ENCODE results near the gene SOX30.
A peak's percentile ranks its signal among the peaks of the same experiment; 100 is the strongest.

SOX30 gene

DNA sequence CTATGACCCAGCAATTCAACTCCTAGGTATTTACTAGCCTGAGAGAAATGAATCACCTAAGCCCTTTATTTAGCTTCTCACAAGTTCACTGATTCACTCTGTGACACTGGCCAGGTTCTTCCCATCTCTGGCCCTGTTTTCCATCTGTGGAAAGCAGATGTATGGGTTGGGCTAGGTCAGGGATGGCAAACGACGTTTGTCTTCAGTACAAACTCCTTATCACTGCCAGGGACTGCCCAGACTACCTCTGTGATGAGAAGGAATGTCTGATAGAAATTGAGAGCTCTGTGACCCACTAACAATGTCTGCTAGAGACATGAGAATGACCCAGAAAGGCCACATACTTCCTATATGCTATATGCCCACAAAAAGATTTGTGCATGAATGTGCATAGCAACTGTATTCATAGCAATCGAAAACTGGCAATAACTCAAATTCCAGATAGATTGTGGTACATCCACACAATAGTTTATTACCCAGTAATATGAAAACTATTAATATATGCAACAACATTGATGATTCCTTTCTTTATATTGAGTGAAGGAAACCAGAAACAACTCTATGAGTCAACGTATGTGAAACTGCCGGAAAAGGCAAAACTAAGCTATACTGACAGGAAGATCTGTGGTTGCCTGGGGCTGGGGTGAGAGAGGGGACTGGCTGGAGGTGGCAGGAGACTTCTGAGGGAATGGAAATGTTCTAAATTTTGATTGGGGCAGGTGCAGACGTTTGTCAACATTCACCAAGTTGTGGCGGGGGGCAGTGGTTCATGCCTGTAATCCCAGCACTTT is 44.7 kb downstream of the SOX30 start:
- peaks cover 0 to 3% (median 0%) of the 10 kb centered on the region in 3 experiments for H3K27me3 ChIP-seq (ENCODE audit: control insufficient read depth in 3 of 3, insufficient read depth in 3 of 3, low read depth in 1 of 3, low read length in 3 of 3)
- no CpG with 5 or more reads among the region's 7 CpGs for WGBS, 2 donors (ENCODE audit: extremely low coverage in 2 of 2, insufficient read length in 2 of 2, insufficient replicate concordance in 1 of 2)
- H3K23ac ChIP-seq (ENCODE audit: low read depth, low read length, poor library complexity) = no peak overlapping the region
- no peaks in the 10 kb centered on the region for H3K79me1 ChIP-seq (ENCODE audit: low read depth, low read length)
- no peak overlapping the region for H2BK12ac ChIP-seq (ENCODE audit: low read length)
- H2BK120ac ChIP-seq (ENCODE audit: low read depth, low read length) = no peak overlapping the region
- H4K91ac ChIP-seq (ENCODE audit: low read depth, low read length, poor library complexity) = no peak overlapping the region
- H3K4me1 ChIP-seq (ENCODE audit: control insufficient read depth in 2 of 2, insufficient read depth in 1 of 2, low read depth in 1 of 2, low read length in 2 of 2) = peaks cover 5 to 6% of the 10 kb centered on the region in 2 donors
- H3K9me3 ChIP-seq (replicated peaks in 1 of 2; ENCODE audit: control insufficient read depth in 2 of 2, insufficient read depth in 1 of 2, low read depth in 1 of 2, low read length in 2 of 2) = peaks cover 0 to 3% of the 10 kb centered on the region in 2 donors
- no peaks in the 10 kb centered on the region for H3K36me3 ChIP-seq (replicated peaks in 1 of 2; ENCODE audit: control insufficient read depth in 2 of 2, insufficient read depth in 2 of 2, low read length in 2 of 2)
- DNase-seq (ENCODE audit: low spot score) = no peak
- H3K4me3 ChIP-seq (ENCODE audit: low read length in 2 of 2) = no peak overlapping the region
- H2AFZ ChIP-seq (ENCODE audit: low read length) = no peak overlapping the region
- no peak overlapping the region for H3K4me2 ChIP-seq (ENCODE audit: insufficient read depth, low read length, poor library complexity, severe bottlenecking)
- no peak overlapping the region for H2BK5ac ChIP-seq (ENCODE audit: low read length)
- H4K8ac ChIP-seq (ENCODE audit: low read depth, low read length) = no peak overlapping the region
- H3K27ac ChIP-seq (replicated peaks; ENCODE audit: low read length) = no peak overlapping the region
- no peak overlapping the region for H2BK15ac ChIP-seq (ENCODE audit: low read length)
- H2AK5ac ChIP-seq (ENCODE audit: low read depth, low read length) = no peak overlapping the region
- no peak overlapping the region for H3K18ac ChIP-seq (ENCODE audit: low read length)
- no peak overlapping the region for H3K4ac ChIP-seq (ENCODE audit: low read length)
- no peak overlapping the region for H3K14ac ChIP-seq (ENCODE audit: low read length)
- no peak overlapping the region for H3K9ac ChIP-seq (ENCODE audit: low read depth, low read length, poor library complexity)

- no peak overlapping the region for H4K91ac ChIP-seq (ENCODE audit: low read depth, low read length, poor library complexity)
- H3K79me1 ChIP-seq (ENCODE audit: low read depth, low read length) = no peaks in the 10 kb centered on the region
- no peak overlapping the region for H2AK5ac ChIP-seq (ENCODE audit: low read depth, low read length)
- H3K4me2 ChIP-seq (ENCODE audit: insufficient read depth, low read length, poor library complexity, severe bottlenecking) = no peak overlapping the region
- no peak overlapping the region for H3K9ac ChIP-seq (ENCODE audit: low read depth, low read length, poor library complexity)
- no peak overlapping the region for H2AFZ ChIP-seq (ENCODE audit: low read length)
- DNase-seq (ENCODE audit: low spot score) = no peak
- H3K4ac ChIP-seq (ENCODE audit: low read length) = no peak overlapping the region
- no peak overlapping the region for H2BK5ac ChIP-seq (ENCODE audit: low read length)
- H2BK15ac ChIP-seq (ENCODE audit: low read length) = no peak overlapping the region
- H4K8ac ChIP-seq (ENCODE audit: low read depth, low read length) = no peak overlapping the region
- H3K14ac ChIP-seq (ENCODE audit: low read length) = peak overlapping the region; percentile 63
- H3K36me3 ChIP-seq (replicated peaks in 1 of 2; ENCODE audit: control insufficient read depth in 2 of 2, insufficient read depth in 2 of 2, low read length in 2 of 2) = no peaks in the 10 kb centered on the region
- H2BK120ac ChIP-seq (ENCODE audit: low read depth, low read length) = no peak overlapping the region
- no peak overlapping the region for H2BK12ac ChIP-seq (ENCODE audit: low read length)
- no peaks in the 10 kb centered on the region for H3K27me3 ChIP-seq (ENCODE audit: control insufficient read depth in 3 of 3, insufficient read depth in 3 of 3, low read depth in 1 of 3, low read length in 3 of 3)
- peaks cover 0 to 3% of the 10 kb centered on the region in 2 donors for H3K9me3 ChIP-seq (replicated peaks in 1 of 2; ENCODE audit: control insufficient read depth in 2 of 2, insufficient read depth in 1 of 2, low read depth in 1 of 2, low read length in 2 of 2)
- no peak overlapping the region for H3K18ac ChIP-seq (ENCODE audit: low read length)
- no peak overlapping the region for H3K23ac ChIP-seq (ENCODE audit: low read depth, low read length, poor library complexity)
- WGBS, 2 donors (ENCODE audit: extremely low coverage in 2 of 2, insufficient read length in 2 of 2, insufficient replicate concordance in 1 of 2) = no CpG with 5 or more reads among the region's 2 CpGs
- H3K4me3 ChIP-seq (ENCODE audit: low read length in 2 of 2) = no peak overlapping the region
- H3K4me1 ChIP-seq (ENCODE audit: control insufficient read depth in 2 of 2, insufficient read depth in 1 of 2, low read depth in 1 of 2, low read length in 2 of 2) = no peaks in the 10 kb centered on the region
- H3K27ac ChIP-seq (replicated peaks; ENCODE audit: low read length) = no peak overlapping the region
Observed at GRCh38 chr5:157606046-157606445, 46.2 kb downstream of the SOX30 start.

- H3K36me3 ChIP-seq (replicated peaks in 1 of 2; ENCODE audit: control insufficient read depth in 2 of 2, insufficient read depth in 2 of 2, low read length in 2 of 2) = no peaks in the 10 kb centered on the region
- no peak overlapping the region for H2AFZ ChIP-seq (ENCODE audit: low read length)
- no peak overlapping the region for H2BK15ac ChIP-seq (ENCODE audit: low read length)
- H3K14ac ChIP-seq (ENCODE audit: low read length) = no peak overlapping the region
- no peak overlapping the region for H2AK5ac ChIP-seq (ENCODE audit: low read depth, low read length)
- no peak overlapping the region for H3K4me2 ChIP-seq (ENCODE audit: insufficient read depth, low read length, poor library complexity, severe bottlenecking)
- no peaks in the 10 kb centered on the region for H3K79me1 ChIP-seq (ENCODE audit: low read depth, low read length)
- no peak overlapping the region for H3K4ac ChIP-seq (ENCODE audit: low read length)
- H3K4me3 ChIP-seq (ENCODE audit: low read length in 2 of 2) = no peak overlapping the region
- no peak for DNase-seq (ENCODE audit: low spot score)
- no peak overlapping the region for H3K18ac ChIP-seq (ENCODE audit: low read length)
- H3K9me3 ChIP-seq (replicated peaks in 1 of 2; ENCODE audit: control insufficient read depth in 2 of 2, insufficient read depth in 1 of 2, low read depth in 1 of 2, low read length in 2 of 2) = no peaks in the 10 kb centered on the region
- H2BK12ac ChIP-seq (ENCODE audit: low read length) = no peak overlapping the region
- no peak overlapping the region for H2BK5ac ChIP-seq (ENCODE audit: low read length)
- no peak overlapping the region for H4K91ac ChIP-seq (ENCODE audit: low read depth, low read length, poor library complexity)
- no CpG with 5 or more reads among the region's 12 CpGs for WGBS, 2 donors (ENCODE audit: extremely low coverage in 2 of 2, insufficient read length in 2 of 2, insufficient replicate concordance in 1 of 2)
- no peak overlapping the region for H3K9ac ChIP-seq (ENCODE audit: low read depth, low read length, poor library complexity)
- no peak overlapping the region for H2BK120ac ChIP-seq (ENCODE audit: low read depth, low read length)
- no peak overlapping the region for H3K27ac ChIP-seq (replicated peaks; ENCODE audit: low read length)
- H4K8ac ChIP-seq (ENCODE audit: low read depth, low read length) = no peak overlapping the region
- H3K4me1 ChIP-seq (ENCODE audit: control insufficient read depth in 2 of 2, insufficient read depth in 1 of 2, low read depth in 1 of 2, low read length in 2 of 2) = no peaks in the 10 kb centered on the region
- no peaks in the 10 kb centered on the region for H3K27me3 ChIP-seq (ENCODE audit: control insufficient read depth in 3 of 3, insufficient read depth in 3 of 3, low read depth in 1 of 3, low read length in 3 of 3)
- H3K23ac ChIP-seq (ENCODE audit: low read depth, low read length, poor library complexity) = no peak overlapping the region
Observed at GRCh38 chr5:157603333-157604190, 48.7 kb downstream of the SOX30 start.

- Histone ChIP-seq H2BK12ac (ENCODE audit: low read length) (no peak overlapping the region), H4K8ac (ENCODE audit: low read depth, low read length) (no peak overlapping the region), H2BK120ac (ENCODE audit: low read depth, low read length) (no peak overlapping the region), H3K23ac (ENCODE audit: low read depth, low read length, poor library complexity) (peak overlapping the region; percentile 65), H3K36me3 (replicated peaks in 1 of 2; ENCODE audit: control insufficient read depth in 2 of 2, insufficient read depth in 2 of 2, low read length in 2 of 2) (no peaks in the 10 kb centered on the region), H4K91ac (ENCODE audit: low read depth, low read length, poor library complexity) (peak overlapping the region; percentile 97), H3K9me3 (replicated peaks in 1 of 2; ENCODE audit: control insufficient read depth in 2 of 2, insufficient read depth in 1 of 2, low read depth in 1 of 2, low read length in 2 of 2) (no peaks in the 10 kb centered on the region), H3K79me1 (ENCODE audit: low read depth, low read length) (no peaks in the 10 kb centered on the region), H3K14ac (ENCODE audit: low read length) (no peak overlapping the region), H3K27ac (replicated peaks; ENCODE audit: low read length) (no peak overlapping the region), H3K18ac (ENCODE audit: low read length) (no peak overlapping the region), H3K9ac (ENCODE audit: low read depth, low read length, poor library complexity) (no peak overlapping the region), H3K27me3 (ENCODE audit: control insufficient read depth in 3 of 3, insufficient read depth in 3 of 3, low read depth in 1 of 3, low read length in 3 of 3) (no peaks in the 10 kb centered on the region), H2BK5ac (ENCODE audit: low read length) (no peak overlapping the region), H3K4me3 (ENCODE audit: low read length in 2 of 2) (no peak overlapping the region), H2BK15ac (ENCODE audit: low read length) (no peak overlapping the region), H3K4ac (ENCODE audit: low read length) (no peak overlapping the region), H3K4me1 (ENCODE audit: control insufficient read depth in 2 of 2, insufficient read depth in 1 of 2, low read depth in 1 of 2, low read length in 2 of 2) (no peaks in the 10 kb centered on the region), H2AK5ac (ENCODE audit: low read depth, low read length) (no peak overlapping the region), H3K4me2 (ENCODE audit: insufficient read depth, low read length, poor library complexity, severe bottlenecking) (no peak overlapping the region), H2AFZ (ENCODE audit: low read length) (no peak overlapping the region)
- WGBS, 2 donors (ENCODE audit: extremely low coverage in 2 of 2, insufficient read length in 2 of 2, insufficient replicate concordance in 1 of 2) = no CpG with 5 or more reads among the region's 4 CpGs
- no peak for DNase-seq (ENCODE audit: low spot score)
Observed at GRCh38 chr5:157602505-157602904, 49.7 kb downstream of the SOX30 start.

Data from neuronal stem cell (in vitro differentiated cells).